NCI-H524 (cell line): ENCODE measurements around the gene LINC00237.

ENCODE experiments used
- DNase-seq, 2 experiments: peaks; one replicate each; lab custom pipeline; 2025; lab: John Stamatoyannopoulos, UW

LINC00237 gene

DNA sequence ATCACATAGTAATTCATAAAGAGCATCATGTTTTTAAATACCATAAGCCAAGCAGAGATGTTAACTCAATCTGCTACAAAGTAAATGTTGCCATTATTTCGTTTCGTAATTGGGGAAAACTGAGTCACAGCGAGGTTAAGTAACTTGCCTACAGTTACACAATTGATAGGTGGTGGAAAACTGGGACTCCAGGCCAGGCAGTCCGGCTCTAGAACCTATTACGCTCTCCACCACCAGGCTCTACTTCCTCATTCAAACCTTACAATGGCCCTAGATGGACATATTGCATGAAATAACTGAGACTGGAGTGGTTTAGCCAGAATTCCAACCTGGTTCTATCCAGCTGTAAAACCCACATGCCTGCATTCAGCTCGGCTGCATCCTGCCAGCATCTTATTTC lies 58.2 kb downstream of the LINC00237 start:
- no peak for DNase-seq

DNA sequence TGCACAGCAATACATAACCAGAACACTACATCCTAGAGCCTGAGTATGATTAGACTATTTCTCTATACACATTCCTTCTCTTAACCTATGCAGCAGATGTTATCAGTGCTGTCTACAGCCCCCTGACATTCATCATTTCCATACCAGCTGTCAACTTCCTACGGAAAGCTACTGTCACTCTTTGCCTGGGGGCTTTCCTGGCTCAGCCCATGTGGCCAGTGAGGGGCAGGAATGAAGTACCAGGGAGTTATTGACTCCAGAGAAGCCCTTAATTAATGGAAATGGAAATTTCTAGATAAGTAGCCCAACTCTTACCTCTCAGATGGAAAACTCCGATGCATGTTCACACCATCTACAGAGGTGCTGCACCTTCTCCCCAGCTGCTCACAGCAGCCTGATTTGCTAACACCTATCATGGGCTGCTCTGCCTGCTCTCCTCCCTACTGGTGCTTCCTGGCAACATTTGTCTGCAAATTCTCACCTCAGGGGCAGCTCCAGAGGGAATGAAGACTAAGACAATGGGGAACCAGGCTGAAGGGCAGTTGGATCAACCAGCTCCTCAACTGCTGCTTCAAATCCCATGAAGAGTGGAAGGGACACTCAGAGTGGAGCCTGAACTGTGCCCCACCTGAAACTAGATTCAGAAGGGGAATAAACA lies 59.6 kb downstream of the LINC00237 start:
- peak; percentile 46 to 76 for DNase-seq
